Ovary (tissue), 9 donors: ENCODE measurements around the gene COL8A2. TPM values are rescaled to one million over a fixed set of nuclear protein-coding genes. Genes with fewer than 3 reads are reported as not detected.

Experiments used
- DNase-seq, 5 donors: peaks; one replicate each; pipeline ENCODE4 v3.0.0-alpha.2; 2019 to 2020
- H3K27ac ChIP-seq, 2 donors: fragments of 200-600 bp; one replicate each; pipeline versions ENCODE4 v1.5.1 to v1.8.0; 2019 to 2022
- H3K27me3 ChIP-seq: fragments of 200-600 bp; one replicate; pipeline ENCODE4 v1.8.0; 2022
- H3K36me3 ChIP-seq: fragments of 200-600 bp; sonication (generic); one replicate; pipeline ENCODE4 v1.5.1; 2019
- H3K4me1 ChIP-seq: one replicate; pipeline ENCODE4 v1.8.1; 2013; ENCODE audit warnings: mild to moderate bottlenecking, moderate library complexity; ENCODE audit not compliant: insufficient read depth
- H3K4me3 ChIP-seq: fragments of 200-600 bp; sonication (generic); one replicate; pipeline ENCODE4 v1.5.1; 2017
- H3K9me3 ChIP-seq, 2 donors: fragments of 200-600 bp in 1 of 2; sonication (generic) in 1 of 2; one replicate each; pipeline versions ENCODE4 v1.5.1 to v1.8.1; 2013 to 2019; ENCODE audit warnings: mild to moderate bottlenecking in 1 of 2, moderate library complexity in 1 of 2
- CTCF ChIP-seq, 3 donors: fragments of 450-650 bp in 2 of 3; fragments of 200-600 bp in 1 of 3; IDR thresholded peaks; one replicate each; pipeline versions ENCODE4 v1.5.1 to v1.8.0; 2016 to 2022; ENCODE audit warnings: antibody characterized with exemption in 3 of 3, mild to moderate bottlenecking in 1 of 3
- EP300 ChIP-seq: sonication (generic); formaldehyde crosslinking; IDR thresholded peaks from one replicate; pipeline ENCODE4 v1.6.1; 2017; ENCODE audit warnings: antibody characterized with exemption
- POLR2A ChIP-seq: fragments of 450-650 bp; IDR thresholded peaks from one replicate; pipeline ENCODE4 v1.6.1; 2017; ENCODE audit warnings: antibody characterized with exemption, mild to moderate bottlenecking, moderate library complexity
- WGBS, 3 donors: extraction: QIAGEN DNeasy Blood & Tissue Kit in 1 of 3; methylation state at CpG; one replicate each; pipeline versions ENCODE4 v1.1.5 to v1.1.7; 2013 to 2017; 5-methylcytosine and 5-hydroxymethylcytosine counted together
- intact Hi-C, 4 donors: fragments of 100-400 bp; cut with DNase I; formaldehyde crosslinking; loops; one replicate each; pipeline versions ENCODE4 v1.11.0 to v1.15.1; 2022 to 2023
- polyA plus RNA-seq, 2 donors: library from polyadenylated mRNA; stranded (reverse); fragments of 200-250 nt in 1 of 2; fragments of 350-450 nt in 1 of 2; fragmentation: Illumina TruSeq in 1 of 2; extraction: RNeasy Lipid Tissue Mini Kit (QIAGEN cat#74804) in 1 of 2; gene quantifications; one replicate each; pipeline ENCODE4 v1.2.3, GENCODE V29; 2013 to 2014
- total RNA-seq, 7 donors: library from RNA; depleted of rRNA in 2 of 7; stranded (reverse); fragments of >200 nt in 2 of 7; fragmentation: NEBNext Ultra II Directional in 3 of 7; extraction: Animal tissue kit (Norgen Biotek cat#: 25700) in 3 of 7; gene quantifications; one replicate each; pipeline versions ENCODE4 v1.1.0 to v1.2.4, GENCODE V29; 2016 to 2023
- donor health status: DM: no; HTN: no; CAD: no; lungs with moderate emphysema.
- donor health status: DM: no; HTN: no; CAD: no.
- donor health status: Bipolar disorder and iron deficiency.
- donor health status: DM: yes; HTN: yes; CAD: no.
- donor health status: DM: no; HTN: no; CAD: no.
- donor health status: DM: yes; HTN: yes; CAD: no.

COL8A2 gene
- total and polyA plus RNA-seq, 9 donors = 2.3 to 6.2 (median 4.1) TPM

- no peaks in the 10 kb centered on the region for H3K27me3 ChIP-seq
- peaks cover 6% of the 10 kb centered on the region for H3K4me1 ChIP-seq
- TF ChIP-seq CTCF (IDR thresholded peaks at IDR 0.05) (no peak), EP300 (no peak), POLR2A (no peak)
- DNase-seq = no peak
- WGBS, 3 donors = 0 to 17% (median 8%) methylated on average over 1 of the region's 1 CpG
- no peaks in the 10 kb centered on the region for H3K36me3 ChIP-seq
- intact Hi-C loops = loop anchor here in 3 of 4 donors (5.0 to 10.0 kb wide), 4 partner anchors 36 to 274 kb away; partner anchors contain the start of gene THRAP3 (in 1 of the 3)
- no peaks in the 10 kb centered on the region for H3K9me3 ChIP-seq
- no peak overlapping the region for H3K4me3 ChIP-seq
- H3K27ac ChIP-seq = peak overlapping the region; percentile 72 to 74
These were observed 26.3 kb upstream of the COL8A2 start for GRCh38 chr1:36151134-36151844.

DNA sequence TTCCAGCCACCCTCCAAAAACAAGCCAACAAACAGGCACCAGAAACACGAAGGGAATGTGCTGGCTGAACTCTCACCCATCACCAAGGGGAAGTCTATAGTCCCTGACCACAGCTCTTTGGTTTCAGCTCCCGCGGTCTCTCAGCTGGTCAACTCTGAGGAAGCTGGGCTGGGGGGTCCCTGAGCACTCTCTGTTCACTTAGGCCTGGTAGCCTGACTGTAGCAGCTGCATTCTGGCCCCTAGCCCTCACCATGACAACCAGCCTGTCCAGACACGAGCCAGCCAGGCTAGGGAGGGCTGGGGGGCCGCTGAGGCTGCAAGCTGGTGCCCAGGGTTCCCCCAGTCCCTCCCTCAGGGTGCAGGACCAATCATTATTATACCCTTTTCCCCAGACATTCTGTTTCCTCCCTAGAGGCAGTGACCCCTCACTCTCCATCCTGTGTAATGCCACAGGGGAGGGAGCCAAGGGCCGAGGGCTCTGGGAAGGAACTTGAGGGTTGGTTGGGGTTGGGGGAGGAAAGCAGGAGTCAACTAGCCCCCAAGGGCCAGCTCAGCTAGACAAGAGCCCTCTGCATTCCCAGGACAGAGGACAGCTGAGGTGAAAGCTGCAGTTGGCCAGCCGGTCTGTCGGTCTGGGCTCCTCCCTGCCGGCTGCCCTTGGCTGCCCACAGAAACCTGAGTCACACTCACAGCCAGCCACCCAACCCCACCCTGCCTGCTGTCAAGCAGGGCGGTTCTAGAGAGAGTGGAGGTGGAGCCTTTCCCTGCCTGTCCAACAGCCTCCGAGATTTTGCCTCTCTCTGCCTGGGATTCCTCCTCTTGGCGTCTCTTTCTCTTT is 25.5 kb upstream of the COL8A2 start:
- 2 to 6% (median 4%) methylated on average over 12 of the region's 12 CpGs for WGBS, 3 donors
- peak; percentile 86 to 91 (median 87) for DNase-seq

DNA sequence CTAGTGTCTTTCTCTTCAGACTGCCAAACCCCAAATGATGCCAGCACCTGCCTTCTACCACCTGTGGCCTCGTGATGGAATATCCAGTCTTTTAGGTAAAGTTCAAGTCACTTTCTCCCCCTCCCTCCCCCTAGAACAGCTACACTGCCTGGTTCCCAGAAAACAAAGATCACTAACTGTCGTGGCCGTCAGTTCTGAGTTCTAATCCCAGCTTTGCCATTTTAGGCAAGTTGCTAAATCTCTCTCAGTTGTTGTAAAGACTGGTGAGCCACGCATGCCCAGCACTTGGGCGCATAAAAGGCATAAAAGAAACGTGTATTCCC is 24.9 kb upstream of the COL8A2 start:
- H3K4me1 ChIP-seq = peaks cover 6% of the 10 kb centered on the region
- TF ChIP-seq EP300 (no peak), CTCF (IDR thresholded peaks at IDR 0.05) (no peak), POLR2A (no peak)
- no peak overlapping the region for H3K4me3 ChIP-seq
- no peak for DNase-seq
- H3K27ac ChIP-seq = peak overlapping the region; percentile 72 to 74
- no peaks in the 10 kb centered on the region for H3K36me3 ChIP-seq
- H3K27me3 ChIP-seq = no peaks in the 10 kb centered on the region
- 17 to 27% (median 27%) methylated on average over 6 of the region's 6 CpGs for WGBS, 3 donors
- intact Hi-C loops = loop anchor here in 3 of 4 donors (2.0 to 10.0 kb wide), 5 partner anchors 37 to 275 kb away; partner anchors contain the start of gene THRAP3 (in 2 of the 3)
- H3K9me3 ChIP-seq = no peaks in the 10 kb centered on the region

More for the DNA sequence above, 25.5 kb upstream of the COL8A2 start:
- Histone ChIP-seq H3K4me1 (peaks cover 6% of the 10 kb centered on the region), H3K27ac (peak overlapping the region; percentile 72 to 74), H3K36me3 (no peaks in the 10 kb centered on the region), H3K27me3 (no peaks in the 10 kb centered on the region), H3K9me3 (no peaks in the 10 kb centered on the region), H3K4me3 (no peak overlapping the region)
- intact Hi-C loops = loop anchor here in 3 of 4 donors (5.0 to 10.0 kb wide), 4 partner anchors 37 to 274 kb away; partner anchors contain the start of gene THRAP3 (in 1 of the 3)
- no peak for TF ChIP-seq CTCF (IDR thresholded peaks at IDR 0.05)
- TF ChIP-seq POLR2A = no peak
- TF ChIP-seq EP300 = no peak

DNA sequence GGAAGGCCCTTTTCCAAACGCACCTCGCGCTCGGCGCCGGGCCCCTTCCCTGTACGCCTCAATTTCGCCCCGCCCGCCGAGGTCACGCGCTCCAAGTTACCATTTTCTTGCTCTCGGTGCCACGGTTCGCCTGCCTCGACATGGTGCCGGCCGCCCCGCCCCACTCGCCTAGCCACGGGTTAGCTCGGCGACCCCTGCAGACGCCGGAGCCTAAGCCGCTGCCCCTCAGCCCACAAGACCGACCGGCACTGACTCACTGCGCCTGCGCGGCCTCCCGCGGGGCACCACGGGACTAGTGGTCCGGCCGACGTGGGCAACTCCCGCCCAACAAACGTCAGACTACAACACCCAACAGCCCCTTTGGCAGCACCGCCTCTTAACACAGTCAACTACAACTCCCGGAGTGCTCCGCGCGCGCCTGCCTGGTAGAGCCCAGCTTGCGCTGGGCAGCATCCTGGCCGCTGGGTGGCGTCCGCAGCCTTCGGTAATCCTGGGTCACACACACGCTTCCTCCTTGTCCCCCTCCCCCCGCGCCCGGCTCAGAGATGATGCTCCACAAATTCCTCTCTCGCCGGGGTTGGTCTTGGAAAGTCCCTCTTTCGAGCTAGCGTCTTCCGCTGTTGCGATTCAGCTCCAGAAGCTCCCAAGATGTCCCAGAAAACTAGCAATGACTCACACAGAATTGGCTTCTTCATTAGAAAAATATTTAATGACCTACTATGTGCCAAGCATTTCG is 24.4 kb upstream of the COL8A2 start, which contains the start of gene TRAPPC3:
TSS of gene TRAPPC3 (minus strand) at position 250 of the 736 bp plus-strand sequence. CDS start at position 142, 108 bp downstream.
- peak; percentile 100 for DNase-seq
- Histone ChIP-seq H3K36me3 (no peaks in the 10 kb centered on the region), H3K4me1 (peaks cover 6% of the 10 kb centered on the region), H3K27me3 (no peaks in the 10 kb centered on the region), H3K27ac (peak within 1 kb of the TSS; percentile 72 to 74), H3K4me3 (peak within 1 kb of the TSS; percentile 68), H3K9me3 (no peaks in the 10 kb centered on the region)
- intact Hi-C loops = loop anchor here in 1 of 4 donors (2.0 to 5.0 kb wide), 2 partner anchors 38 to 75 kb away; partner anchors contain the start of gene THRAP3
- 0 to 1% (median 0%) methylated on average over 46 to 62 of the region's 62 CpGs for WGBS, 3 donors
- TF ChIP-seq EP300 (peak; percentile 19), POLR2A (peak; percentile 86), CTCF (IDR thresholded peaks at IDR 0.05) (peak; percentile 89 to 99 (median 97))
